ENCODE data around the gene FRY. TPM values are rescaled to one million over a fixed set of nuclear protein-coding genes. Genes with fewer than 3 reads are reported as not detected.

The FRY gene
- total and polyA plus RNA-seq, 10 of the 15 experiments (the other 5 are each of a cell fraction or from before 2014, with no cell fraction given): 0.18 to 1.4 (median 0.30) TPM

DNA sequence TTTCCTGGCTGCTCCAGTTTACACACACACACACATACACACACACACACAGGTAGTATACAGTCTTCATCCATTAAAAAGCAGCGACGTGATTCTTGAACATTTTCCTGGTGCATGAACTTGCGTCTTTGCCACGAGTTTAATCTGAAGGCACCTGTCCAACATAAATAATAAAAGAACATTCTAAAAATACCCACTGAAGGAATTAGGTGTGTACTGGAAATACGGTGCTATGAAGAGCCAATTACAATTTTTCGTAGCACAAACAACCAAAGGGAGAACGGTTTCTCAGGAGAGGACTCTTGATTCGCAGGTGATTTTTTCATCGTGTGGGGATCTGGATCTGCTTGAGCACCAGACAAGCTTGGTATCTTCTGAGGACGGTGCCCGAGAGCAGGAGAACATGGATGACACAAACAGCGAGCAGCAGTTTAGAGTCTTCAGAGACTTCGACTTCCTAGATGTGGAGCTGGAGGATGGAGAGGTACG lies 222.4 kb downstream of the FRY start:
- in situ Hi-C loops (cut with MboI): no loop called here
- ChIA-PET POLR2A (no interaction called here), CTCF (interaction anchor here (0.9 to 1.1 kb wide), 2 partner anchors 8 to 9 kb away, joined by 3 to 4 read pairs; no protein-coding TSS in a partner anchor), SMC1A (ENCODE audit: uncharacterized antibody, unreplicated experiment) (interaction anchor here (0.9 to 1.4 kb wide), 3 partner anchors 11 to 15 kb away, joined by 3 to 4 read pairs (median 4); no protein-coding TSS in a partner anchor), RAD21 (ENCODE audit: unreplicated experiment) (no interaction called here)
- Histone ChIP-seq H3K27ac (ENCODE audit: control insufficient read depth, insufficient read depth) (no peak overlapping the region), H3K4me3 (no peak overlapping the region), H3K9me3 (replicated peaks; ENCODE audit: control insufficient read depth, insufficient read depth, low read length) (no peaks in the 10 kb centered on the region), H3K79me2 (ENCODE audit: control insufficient read depth, insufficient read depth, low read length) (no peaks in the 10 kb centered on the region), H3K4me2 (ENCODE audit: control insufficient read depth, insufficient read depth) (no peak overlapping the region), H3K36me3 (ENCODE audit: control insufficient read depth in 2 of 2, insufficient read depth in 2 of 2, low read length in 1 of 2) (no peaks in the 10 kb centered on the region), H3K9ac (ENCODE audit: control insufficient read depth, insufficient read depth, low read length) (no peak overlapping the region), H2AFZ (ENCODE audit: control insufficient read depth, low read depth, low read length) (no peak overlapping the region), H3K4me1 (ENCODE audit: control insufficient read depth, insufficient read depth, low read length) (peaks cover 4% of the 10 kb centered on the region), H4K20me1 (ENCODE audit: control insufficient read depth, insufficient read depth) (no peaks in the 10 kb centered on the region), H3K27me3 (replicated peaks in 1 of 2; ENCODE audit: control insufficient read depth in 2 of 2, insufficient read depth in 2 of 2, low read length in 1 of 2) (no peaks in the 10 kb centered on the region)
- no TSS peak for BruUV-seq (replicated peaks)
- FAIRE-seq (no peak), DNase-seq (ENCODE audit: low read depth, low spot score) (no peak), ATAC-seq (no peak)
- WGBS (ENCODE audit: insufficient coverage, insufficient replicate concordance, low lambda C conversion rate, missing lambda C conversion rate): 77% methylated on average over 14 of the region's 14 CpGs
- intact Hi-C loops (cut with micrococcal nuclease; ENCODE audit: unreplicated experiment): no loop called here
- TF ChIP-seq POU2F2 (IDR thresholded peaks at IDR 0.05; ENCODE audit: borderline replicate concordance, low read depth, low read length) (no peak), RFX5 (IDR thresholded peaks at IDR 0.05; ENCODE audit: low read depth, low read length) (no peak), RB1 (IDR thresholded peaks at IDR 0.05; ENCODE audit: borderline replicate concordance) (no peak), ZNF217 (IDR thresholded peaks at IDR 0.05) (no peak), BHLHE40 (IDR thresholded peaks at IDR 0.05; ENCODE audit: borderline replicate concordance in 1 of 2, low read depth in 2 of 2, low read length in 1 of 2) (no peak), MEF2B (IDR thresholded peaks at IDR 0.05; ENCODE audit: partially characterized antibody, poor library complexity, severe bottlenecking) (no peak), SMAD1 (IDR thresholded peaks at IDR 0.05; ENCODE audit: low read depth, partially characterized antibody) (no peak), EGR1 (IDR thresholded peaks at IDR 0.05; ENCODE audit: borderline replicate concordance in 1 of 2, low read depth in 2 of 2, low read length in 2 of 2) (no peak), NFIC (IDR thresholded peaks at IDR 0.05; ENCODE audit: low read depth, low read length) (no peak)
- TF ChIP-seq, protein P1, sequence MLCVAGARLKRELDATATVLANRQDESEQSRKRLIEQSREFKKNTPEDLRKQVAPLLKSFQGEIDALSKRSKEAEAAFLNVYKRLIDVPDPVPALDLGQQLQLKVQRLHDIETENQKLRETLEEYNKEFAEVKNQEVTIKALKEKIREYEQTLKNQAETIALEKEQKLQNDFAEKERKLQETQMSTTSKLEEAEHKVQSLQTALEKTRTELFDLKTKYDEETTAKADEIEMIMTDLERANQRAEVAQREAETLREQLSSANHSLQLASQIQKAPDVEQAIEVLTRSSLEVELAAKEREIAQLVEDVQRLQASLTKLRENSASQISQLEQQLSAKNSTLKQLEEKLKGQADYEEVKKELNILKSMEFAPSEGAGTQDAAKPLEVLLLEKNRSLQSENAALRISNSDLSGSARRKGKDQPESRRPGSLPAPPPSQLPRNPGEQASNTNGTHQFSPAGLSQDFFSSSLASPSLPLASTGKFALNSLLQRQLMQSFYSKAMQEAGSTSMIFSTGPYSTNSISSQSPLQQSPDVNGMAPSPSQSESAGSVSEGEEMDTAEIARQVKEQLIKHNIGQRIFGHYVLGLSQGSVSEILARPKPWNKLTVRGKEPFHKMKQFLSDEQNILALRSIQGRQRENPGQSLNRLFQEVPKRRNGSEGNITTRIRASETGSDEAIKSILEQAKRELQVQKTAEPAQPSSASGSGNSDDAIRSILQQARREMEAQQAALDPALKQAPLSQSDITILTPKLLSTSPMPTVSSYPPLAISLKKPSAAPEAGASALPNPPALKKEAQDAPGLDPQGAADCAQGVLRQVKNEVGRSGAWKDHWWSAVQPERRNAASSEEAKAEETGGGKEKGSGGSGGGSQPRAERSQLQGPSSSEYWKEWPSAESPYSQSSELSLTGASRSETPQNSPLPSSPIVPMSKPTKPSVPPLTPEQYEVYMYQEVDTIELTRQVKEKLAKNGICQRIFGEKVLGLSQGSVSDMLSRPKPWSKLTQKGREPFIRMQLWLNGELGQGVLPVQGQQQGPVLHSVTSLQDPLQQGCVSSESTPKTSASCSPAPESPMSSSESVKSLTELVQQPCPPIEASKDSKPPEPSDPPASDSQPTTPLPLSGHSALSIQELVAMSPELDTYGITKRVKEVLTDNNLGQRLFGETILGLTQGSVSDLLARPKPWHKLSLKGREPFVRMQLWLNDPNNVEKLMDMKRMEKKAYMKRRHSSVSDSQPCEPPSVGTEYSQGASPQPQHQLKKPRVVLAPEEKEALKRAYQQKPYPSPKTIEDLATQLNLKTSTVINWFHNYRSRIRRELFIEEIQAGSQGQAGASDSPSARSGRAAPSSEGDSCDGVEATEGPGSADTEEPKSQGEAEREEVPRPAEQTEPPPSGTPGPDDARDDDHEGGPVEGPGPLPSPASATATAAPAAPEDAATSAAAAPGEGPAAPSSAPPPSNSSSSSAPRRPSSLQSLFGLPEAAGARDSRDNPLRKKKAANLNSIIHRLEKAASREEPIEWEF (IDR thresholded peaks at IDR 0.05; ENCODE audit: insufficient replicate concordance, low read depth, low read length): no peak
